Measurements from ENCODE around the gene EPB41L3. TPM values are rescaled to one million over a fixed set of nuclear protein-coding genes. Genes with fewer than 3 reads are reported as not detected.
A peak's percentile ranks its signal among the peaks of the same experiment; 100 is the strongest.

Gene EPB41L3
- total and polyA plus RNA-seq, 10 of the 15 experiments (the other 5 are each of a cell fraction or from before 2014, with no cell fraction given), result 0.11 to 0.69 (median 0.23) TPM; not detected in 6

DNA sequence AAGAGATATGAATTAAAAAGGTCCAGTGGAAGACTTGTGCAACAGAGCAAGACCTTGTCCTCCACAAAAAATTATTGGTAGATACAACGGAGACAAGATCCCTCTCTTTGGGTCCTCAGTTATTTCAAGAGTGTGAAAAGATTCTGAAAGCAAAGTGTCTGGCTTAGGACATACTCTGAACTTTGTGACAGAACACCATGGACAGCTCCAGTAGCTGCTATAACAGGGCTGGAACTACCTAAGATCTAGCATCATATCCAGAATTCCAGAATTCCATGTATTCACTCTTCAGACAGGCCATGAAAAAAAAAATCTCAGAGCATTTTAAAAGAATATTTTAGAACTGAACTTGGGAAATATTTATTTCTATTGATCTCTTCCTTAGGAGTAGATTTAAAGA, 173.5 kb downstream of the EPB41L3 start:
- Histone ChIP-seq H3K27me3 (replicated peaks in 1 of 2; ENCODE audit: control insufficient read depth in 2 of 2, insufficient read depth in 2 of 2, low read length in 1 of 2) (no peaks in the 10 kb centered on the region), H3K36me3 (ENCODE audit: control insufficient read depth in 2 of 2, insufficient read depth in 2 of 2, low read length in 1 of 2) (no peaks in the 10 kb centered on the region), H3K9ac (ENCODE audit: control insufficient read depth, insufficient read depth, low read length) (no peak overlapping the region), H3K79me2 (ENCODE audit: control insufficient read depth, insufficient read depth, low read length) (no peaks in the 10 kb centered on the region), H2AFZ (ENCODE audit: control insufficient read depth, low read depth, low read length) (no peak overlapping the region), H3K27ac (ENCODE audit: control insufficient read depth, insufficient read depth) (no peak overlapping the region), H3K9me3 (replicated peaks; ENCODE audit: control insufficient read depth, insufficient read depth, low read length) (no peaks in the 10 kb centered on the region), H3K4me3 (no peak overlapping the region), H3K4me2 (ENCODE audit: control insufficient read depth, insufficient read depth) (no peak overlapping the region), H3K4me1 (ENCODE audit: control insufficient read depth, insufficient read depth, low read length) (no peaks in the 10 kb centered on the region), H4K20me1 (ENCODE audit: control insufficient read depth, insufficient read depth) (no peaks in the 10 kb centered on the region)
- no TSS peak for BruUV-seq (replicated peaks)
- CTCF ChIA-PET, result no interaction called here
- SMC1A ChIA-PET (ENCODE audit: uncharacterized antibody, unreplicated experiment), result no interaction called here
- RAD21 ChIA-PET (ENCODE audit: unreplicated experiment), result no interaction called here
- intact Hi-C loops (cut with micrococcal nuclease; ENCODE audit: unreplicated experiment) (no loop called here), in situ Hi-C loops (cut with MboI) (no loop called here)
- FAIRE-seq (no peak), DNase-seq (ENCODE audit: low read depth, low spot score) (no peak), ATAC-seq (no peak)
- TF ChIP-seq ESRRA (IDR thresholded peaks at IDR 0.05; ENCODE audit: low read length), result no peak
- TF ChIP-seq SMC3 (IDR thresholded peaks at IDR 0.05; ENCODE audit: borderline replicate concordance, low read length), result no peak
- no peak for TF ChIP-seq SIX5 (IDR thresholded peaks at IDR 0.05; ENCODE audit: low read depth, low read length, severe bottlenecking)
- TF ChIP-seq SPI1 (IDR thresholded peaks at IDR 0.05; ENCODE audit: borderline replicate concordance, insufficient read depth, low read depth, low read length), result no peak
- peak; percentile 59; the same call in 1 of the 2 replicates for TF ChIP-seq REST (IDR thresholded peaks at IDR 0.05; ENCODE audit: low read depth, low read length)
- TF ChIP-seq EP300 (IDR thresholded peaks at IDR 0.05; ENCODE audit: borderline replicate concordance in 1 of 2, control insufficient read depth in 1 of 2, low read depth in 2 of 2, low read length in 2 of 2), result no peak
- TF ChIP-seq GATAD2B (conservative IDR thresholded peaks at IDR 0.05; ENCODE audit: low read depth), result no peak
- no peak for TF ChIP-seq ATF7 (IDR thresholded peaks at IDR 0.05; ENCODE audit: low read depth)
- TF ChIP-seq MTA2 (IDR thresholded peaks at IDR 0.05; ENCODE audit: low read depth), result no peak
- 0% methylated on average over 1 of the region's 1 CpG for WGBS (ENCODE audit: insufficient coverage, insufficient replicate concordance, low lambda C conversion rate, missing lambda C conversion rate)
- POLR2A ChIA-PET, result no interaction called here

Measured in GM12878 (cell line).